PC-3 (cell line): ENCODE results near the gene DYTN. TPM values are rescaled to one million over a fixed set of nuclear protein-coding genes. Genes with fewer than 3 reads are reported as not detected.
"Not testable (repeated sequence)": the region's sequence is repeated elsewhere in the genome, so short reads cannot be mapped to it uniquely, and the experiment has no call there.

Experiments used
- ATAC-seq: fragments of 200-7000 bp; cut with Tn5 transposase; 2 replicates; pipeline ENCODE4 v1.9.1; 2020; ENCODE audit warnings: mild to moderate bottlenecking, moderate library complexity
- BruUV-seq: library from RNA; stranded (reverse); fragments of 400-500 nt; replicated peaks from 2 replicates; lab custom pipeline; 2021; lab: Mats Ljungman, UMichigan
- CTCF ChIA-PET: fragments of 300-600 bp; sonication (Branson Sonifier 250); formaldehyde crosslinking; loops from one replicate; lab custom pipeline; 2022; ENCODE audit warnings: antibody characterized with exemption; lab: Charles Lee
- POLR2A ChIA-PET: fragments of 300-600 bp; sonication (Branson Sonifier 250); formaldehyde crosslinking; loops from one replicate; lab custom pipeline; 2022; ENCODE audit warnings: antibody characterized with exemption; ENCODE audit not compliant: unreplicated experiment; lab: Charles Lee
- DNase-seq: peaks from one replicate; pipeline ENCODE4 v3.0.0-alpha.2; 2015
- H2AFZ ChIP-seq: fragments of 300-600 bp; sonication (generic); 2 replicates; pipeline ENCODE4 v1.6.0; 2016; ENCODE audit warnings: antibody characterized with exemption, low read length
- H3F3A ChIP-seq: fragments of 300-600 bp; sonication (generic); one replicate; pipeline ENCODE4 v1.6.0; 2017; ENCODE audit warnings: antibody characterized with exemption, low read length, control low read depth, mild to moderate bottlenecking; ENCODE audit not compliant: unreplicated experiment
- H3K27ac ChIP-seq: fragments of 300-600 bp; sonication (generic); 2 replicates; pipeline ENCODE4 v1.5.1; 2016; ENCODE audit warnings: mild to moderate bottlenecking, low read length
- H3K27me3 ChIP-seq: fragments of 300-600 bp; sonication (generic); 2 replicates; pipeline ENCODE4 v1.6.1; 2016; ENCODE audit warnings: low read length, mixed read lengths
- H3K36me3 ChIP-seq: fragments of 300-600 bp; sonication (generic); 2 replicates; pipeline ENCODE4 v1.6.1; 2016; ENCODE audit warnings: low read depth, mixed run types, low read length, mixed read lengths
- H3K4me1 ChIP-seq: fragments of 300-600 bp; sonication (generic); 2 replicates; pipeline ENCODE4 v1.5.1; 2016; ENCODE audit warnings: low read length; ENCODE audit not compliant: insufficient read depth
- H3K4me2 ChIP-seq: fragments of 300-600 bp; sonication (generic); 2 replicates; pipeline ENCODE4 v1.6.0; 2016; ENCODE audit warnings: low read length
- H3K4me3 ChIP-seq: fragments of 300-600 bp; sonication (generic); 2 replicates; pipeline ENCODE4 v1.5.1; 2016; ENCODE audit warnings: mild to moderate bottlenecking, low read length, mixed read lengths
- H3K79me2 ChIP-seq: fragments of 300-600 bp; sonication (generic); 2 replicates; pipeline ENCODE4 v1.6.1; 2017; ENCODE audit warnings: low read length, mixed read lengths
- H3K9ac ChIP-seq: fragments of 300-600 bp; sonication (generic); 2 replicates; pipeline ENCODE4 v1.6.0; 2016; ENCODE audit warnings: mild to moderate bottlenecking, low read length
- H3K9me2 ChIP-seq: fragments of 300-600 bp; sonication (generic); replicated peaks from 2 replicates; pipeline ENCODE4 v1.6.1; 2016; ENCODE audit warnings: mixed run types, low read length, mixed read lengths
- H3K9me3 ChIP-seq: fragments of 300-600 bp; sonication (generic); 2 replicates; pipeline ENCODE4 v1.6.1; 2016; ENCODE audit warnings: low read length, mixed read lengths
- H4K20me1 ChIP-seq: fragments of 300-600 bp; sonication (generic); 2 replicates; pipeline ENCODE4 v1.6.1; 2016; ENCODE audit warnings: low read length, mixed read lengths
- EZH2 ChIP-seq: fragments of 300-600 bp; sonication (generic); IDR thresholded peaks from one replicate; pipeline ENCODE4 v1.6.1; 2017; ENCODE audit warnings: antibody characterized with exemption, mild to moderate bottlenecking, low read length; ENCODE audit not compliant: unreplicated experiment
- EZH2phosphoT487 ChIP-seq: fragments of 300-600 bp; sonication (generic); IDR thresholded peaks from 2 replicates; pipeline ENCODE4 v1.6.1; 2018; ENCODE audit warnings: mild to moderate bottlenecking, antibody characterized with exemption, low read length, borderline replicate concordance
- intact Hi-C: fragments of 100-400 bp; cut with micrococcal nuclease; formaldehyde crosslinking; loops from 2 replicates; pipeline ENCODE4 v1.9.0; 2023
- total RNA-seq: library from RNA; depleted of rRNA; stranded (reverse); fragments of >200 nt; gene quantifications from 2 replicates; pipeline ENCODE4 v1.2.3, GENCODE V29; 2014
- TF ChIP-seq, protein P1 (sequence below): fragments of 300-600 bp; sonication (generic); conservative IDR thresholded peaks from 2 replicates; pipeline ENCODE4 v1.5.1; 2017; ENCODE audit warnings: antibody characterized with exemption, low read depth, mild to moderate bottlenecking, low read length

The DYTN gene
- total RNA-seq, 1 experiment from 2014 or later, result not detected

DNA sequence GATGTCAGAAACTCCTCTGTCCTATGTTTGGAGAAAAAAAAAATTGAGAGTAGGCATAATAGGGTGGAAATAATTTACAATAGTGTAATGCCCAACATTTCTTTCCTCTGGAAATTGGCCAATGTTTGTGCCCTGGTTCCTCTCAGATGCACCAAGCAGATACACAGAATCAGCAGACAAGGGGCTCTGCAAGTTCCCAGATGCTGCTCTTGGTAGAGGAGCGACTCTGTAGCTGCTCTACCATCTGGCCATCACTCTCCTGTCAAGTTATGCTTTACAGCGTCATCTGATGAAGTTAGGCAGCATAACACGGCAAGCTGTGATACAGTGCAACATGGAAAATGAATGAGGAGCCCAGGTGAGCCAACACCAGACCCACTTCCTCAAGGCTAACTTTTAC, 1.6 kb downstream of the DYTN start:
- CTCF ChIA-PET, result no interaction called here
- Histone ChIP-seq H3K4me2 (no peak overlapping the region), H3K9me3 (no peaks in the 10 kb centered on the region), H3K27me3 (peaks cover 62% of the 10 kb centered on the region), H3F3A (no peaks in the 10 kb centered on the region), H3K36me3 (no peaks in the 10 kb centered on the region), H3K27ac (no peak overlapping the region), H4K20me1 (no peaks in the 10 kb centered on the region), H3K9me2 (no peaks in the 10 kb centered on the region), H2AFZ (no peak overlapping the region), H3K4me1 (no peaks in the 10 kb centered on the region), H3K9ac (no peak overlapping the region), H3K79me2 (no peaks in the 10 kb centered on the region), H3K4me3 (no peak overlapping the region)
- TF ChIP-seq, protein P1, sequence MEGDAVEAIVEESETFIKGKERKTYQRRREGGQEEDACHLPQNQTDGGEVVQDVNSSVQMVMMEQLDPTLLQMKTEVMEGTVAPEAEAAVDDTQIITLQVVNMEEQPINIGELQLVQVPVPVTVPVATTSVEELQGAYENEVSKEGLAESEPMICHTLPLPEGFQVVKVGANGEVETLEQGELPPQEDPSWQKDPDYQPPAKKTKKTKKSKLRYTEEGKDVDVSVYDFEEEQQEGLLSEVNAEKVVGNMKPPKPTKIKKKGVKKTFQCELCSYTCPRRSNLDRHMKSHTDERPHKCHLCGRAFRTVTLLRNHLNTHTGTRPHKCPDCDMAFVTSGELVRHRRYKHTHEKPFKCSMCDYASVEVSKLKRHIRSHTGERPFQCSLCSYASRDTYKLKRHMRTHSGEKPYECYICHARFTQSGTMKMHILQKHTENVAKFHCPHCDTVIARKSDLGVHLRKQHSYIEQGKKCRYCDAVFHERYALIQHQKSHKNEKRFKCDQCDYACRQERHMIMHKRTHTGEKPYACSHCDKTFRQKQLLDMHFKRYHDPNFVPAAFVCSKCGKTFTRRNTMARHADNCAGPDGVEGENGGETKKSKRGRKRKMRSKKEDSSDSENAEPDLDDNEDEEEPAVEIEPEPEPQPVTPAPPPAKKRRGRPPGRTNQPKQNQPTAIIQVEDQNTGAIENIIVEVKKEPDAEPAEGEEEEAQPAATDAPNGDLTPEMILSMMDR, result no peak
- TF ChIP-seq EZH2 (no peak), EZH2phosphoT487 (no peak)
- no peak for ATAC-seq
- BruUV-seq, result no TSS peak
- POLR2A ChIA-PET, result no interaction called here
- no peak for DNase-seq
- intact Hi-C loops, result no loop called here

DNA sequence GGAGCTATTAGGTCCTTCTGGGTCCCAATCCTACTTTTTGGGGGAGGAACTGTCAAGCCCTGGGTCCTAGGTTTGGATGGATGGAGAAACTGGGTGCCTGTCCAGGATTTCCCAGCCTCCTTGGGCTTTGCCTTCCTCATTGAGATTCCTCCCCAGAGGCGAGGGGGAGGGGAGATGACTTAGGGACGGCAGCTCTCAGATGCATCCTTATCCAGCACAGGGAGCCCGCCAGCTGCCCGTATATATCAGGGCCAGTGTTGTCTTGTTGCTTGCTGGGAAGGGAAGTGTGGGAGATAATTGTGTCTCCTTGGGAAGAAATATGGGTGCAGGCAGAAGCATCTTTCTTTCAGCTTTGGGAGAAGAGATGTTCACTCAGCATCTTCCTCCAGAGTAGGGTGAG, 3.0 kb downstream of the DYTN start:
- H3K36me3 ChIP-seq, intact Hi-C loops, H3K79me2 ChIP-seq, H3K9ac ChIP-seq, H3K4me2 ChIP-seq, H3K9me2 ChIP-seq, BruUV-seq, H3K27ac ChIP-seq, POLR2A ChIA-PET, H3K4me3 ChIP-seq, H3K4me1 ChIP-seq, H3F3A ChIP-seq, H4K20me1 ChIP-seq, DNase-seq, H3K9me3 ChIP-seq, CTCF ChIA-PET, ATAC-seq, H2AFZ ChIP-seq: not testable (repeated sequence)
- peaks cover 73% of the 10 kb centered on the region for H3K27me3 ChIP-seq

DNA sequence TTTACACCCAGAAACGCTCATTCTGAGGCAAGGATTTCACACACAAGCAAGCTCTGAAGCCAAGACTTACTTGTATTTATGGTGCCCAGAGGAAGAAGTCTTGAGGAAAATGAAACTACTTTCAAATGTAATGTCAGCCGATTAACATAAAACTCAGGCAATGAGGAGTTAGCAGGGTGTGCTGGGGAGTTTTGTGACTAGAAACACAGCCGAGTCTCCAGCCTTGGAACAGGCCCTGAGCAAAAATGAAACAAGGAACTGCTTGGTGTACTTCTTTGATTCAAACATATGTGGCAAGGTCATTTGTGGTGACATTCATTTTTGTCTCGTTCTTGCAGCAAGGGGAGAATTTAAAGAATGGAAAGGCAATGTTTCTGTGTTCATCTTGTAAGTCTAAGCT, 4.5 kb downstream of the DYTN start:
- BruUV-seq, result no TSS peak
- H2AFZ ChIP-seq, result no peak overlapping the region
- H3K9me3 ChIP-seq, result no peaks in the 10 kb centered on the region
- ChIA-PET CTCF (interaction anchor here (0.7 kb wide), 1 partner anchor 154 kb away, joined by 3 read pairs; no protein-coding TSS in a partner anchor), POLR2A (no interaction called here)
- no peaks in the 10 kb centered on the region for H3K9me2 ChIP-seq
- peaks cover 80% of the 10 kb centered on the region for H3K27me3 ChIP-seq
- H3K4me3 ChIP-seq, result no peak overlapping the region
- no peaks in the 10 kb centered on the region for H4K20me1 ChIP-seq
- no peak overlapping the region for H3K9ac ChIP-seq
- H3K36me3 ChIP-seq, result no peaks in the 10 kb centered on the region
- no peak for ATAC-seq
- no peak overlapping the region for H3K27ac ChIP-seq
- H3K4me2 ChIP-seq, result no peak overlapping the region
- no peak for DNase-seq
- H3K79me2 ChIP-seq, result no peaks in the 10 kb centered on the region
- no peaks in the 10 kb centered on the region for H3K4me1 ChIP-seq
- H3F3A ChIP-seq, result no peaks in the 10 kb centered on the region
- TF ChIP-seq EZH2 (no peak), EZH2phosphoT487 (no peak)
- TF ChIP-seq, protein P1, result no peak
- intact Hi-C loops, result no loop called here
